GM12891 (cell line): ENCODE results near the gene SYCE1. TPM values are rescaled to one million over a fixed set of nuclear protein-coding genes. Genes with fewer than 3 reads are reported as not detected.
"Not testable (repeated sequence)": the region's sequence is repeated elsewhere in the genome, so short reads cannot be mapped to it uniquely, and the experiment has no call there.

Experiments used
- DNase-seq: peaks from one replicate; pipeline ENCODE4 v3.0.0; 2011; ENCODE audit warnings: low spot score; ENCODE audit not compliant: insufficient read length
- FAIRE-seq: peaks from 2 replicates; lab custom pipeline; 2011; peaks lifted over from hg19 to GRCh38; lab: Jason Lieb, UNC
- PAX5 ChIP-seq: IDR thresholded peaks from 2 replicates; pipeline ENCODE4 v1.6.1; 2011; ENCODE audit warnings: low read length, moderate library complexity, mild to moderate bottlenecking; ENCODE audit not compliant: insufficient read depth, severe bottlenecking
- POLR2A ChIP-seq: IDR thresholded peaks from 2 replicates; pipeline ENCODE4 v1.6.1; 2011; ENCODE audit warnings: low read depth, low read length, control low read depth
- POLR2AphosphoS5 ChIP-seq: IDR thresholded peaks from 2 replicates; pipeline ENCODE4 v1.6.1; 2011; ENCODE audit warnings: low read depth, low read length, control low read depth
- POU2F2 ChIP-seq: IDR thresholded peaks from 2 replicates; pipeline ENCODE4 v1.6.1; 2011; ENCODE audit warnings: low read depth, mild to moderate bottlenecking, control low read depth, low read length, moderate library complexity
- SPI1 ChIP-seq: IDR thresholded peaks from 2 replicates; pipeline ENCODE4 v1.6.1; 2011; ENCODE audit warnings: low read depth, low read length, control low read depth
- TAF1 ChIP-seq: IDR thresholded peaks from 2 replicates; pipeline ENCODE4 v1.6.1; 2011; ENCODE audit warnings: low read depth, low read length, control low read depth
- polyA plus RNA-seq: library from polyadenylated mRNA; unstranded; fragments of >200 nt; gene quantifications from one replicate; pipeline ENCODE4 v1.2.1, GENCODE V29; 2012; ENCODE audit warnings: low read depth, missing spikeins, inconsistent platforms; ENCODE audit not compliant: missing spikeins

Gene SYCE1, protein sequence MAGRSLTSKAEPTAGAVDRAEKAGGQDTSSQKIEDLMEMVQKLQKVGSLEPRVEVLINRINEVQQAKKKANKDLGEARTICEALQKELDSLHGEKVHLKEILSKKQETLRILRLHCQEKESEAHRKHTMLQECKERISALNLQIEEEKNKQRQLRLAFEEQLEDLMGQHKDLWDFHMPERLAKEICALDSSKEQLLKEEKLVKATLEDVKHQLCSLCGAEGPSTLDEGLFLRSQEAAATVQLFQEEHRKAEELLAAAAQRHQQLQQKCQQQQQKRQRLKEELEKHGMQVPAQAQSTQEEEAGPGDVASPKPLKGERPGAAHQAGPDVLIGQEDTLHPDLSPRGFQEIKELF
- not detected for polyA plus RNA-seq

GRCh38 chr10:133565441-133566294 is at the start of gene SYCE1:
SYCE1 (minus strand) TSS chr10:133565583; CDS start chr10:133565529, 54 bp downstream.
- DNase-seq: no peak
- TF ChIP-seq POLR2AphosphoS5 (no peak), POLR2A (no peak), TAF1 (no peak), SPI1 (no peak), POU2F2 (no peak), PAX5 (no peak)
- no peak for FAIRE-seq

DNA sequence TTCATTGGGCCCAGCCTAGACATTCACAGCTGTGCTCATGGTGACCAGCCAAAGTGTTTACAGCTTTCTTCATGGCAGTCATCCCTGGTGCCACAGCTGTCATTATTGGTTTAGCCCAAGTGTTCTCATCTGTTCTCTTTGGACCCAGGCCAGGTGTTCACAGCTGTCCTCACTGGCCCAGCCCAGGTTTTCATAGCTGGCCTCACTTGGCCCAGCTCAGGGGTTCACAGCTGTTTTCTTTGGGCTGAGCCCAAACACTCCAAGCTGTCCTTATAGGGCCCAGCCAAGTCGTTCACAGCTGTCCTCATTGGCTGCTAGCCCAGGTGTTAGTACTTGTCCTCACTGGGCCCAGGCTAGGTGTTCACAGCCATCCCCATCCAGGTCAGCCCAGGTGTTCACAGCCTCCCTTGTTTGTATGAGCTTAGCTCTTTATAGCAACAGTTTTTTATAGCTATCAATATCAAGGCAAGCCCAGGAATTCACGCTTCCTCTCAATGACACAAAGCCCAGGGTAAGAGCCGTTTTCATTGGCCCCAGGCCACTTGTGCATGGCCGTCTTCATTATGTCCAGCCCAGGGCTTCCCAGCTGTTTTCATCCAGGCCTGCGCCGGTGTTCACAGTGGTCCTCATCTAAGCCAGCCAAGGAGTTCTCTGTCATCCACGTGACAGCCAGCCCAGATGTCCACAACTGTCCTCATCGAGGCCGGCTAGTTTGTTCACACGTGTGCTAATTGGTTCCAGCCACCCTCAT is 49.6 kb upstream of the SYCE1 start:
- FAIRE-seq (no peak), DNase-seq (no peak)
- TF ChIP-seq PAX5 (no peak), POLR2AphosphoS5 (no peak)

- FAIRE-seq (no peak), DNase-seq (no peak)
- TF ChIP-seq TAF1 (no peak), POLR2AphosphoS5 (no peak), PAX5 (no peak), SPI1 (no peak), POLR2A (no peak), POU2F2 (no peak)
Measured at GRCh38 chr10:133613699-133614098, 48.3 kb upstream of the SYCE1 start.

- no peak for DNase-seq
- no peak for TF ChIP-seq SPI1
- no peak for TF ChIP-seq POLR2A
- no peak for TF ChIP-seq TAF1
- no peak for TF ChIP-seq PAX5
- no peak for TF ChIP-seq POLR2AphosphoS5
- TF ChIP-seq POU2F2: no peak
- FAIRE-seq: no peak
Measured at GRCh38 chr10:133611079-133611478, 45.7 kb upstream of the SYCE1 start.

DNA sequence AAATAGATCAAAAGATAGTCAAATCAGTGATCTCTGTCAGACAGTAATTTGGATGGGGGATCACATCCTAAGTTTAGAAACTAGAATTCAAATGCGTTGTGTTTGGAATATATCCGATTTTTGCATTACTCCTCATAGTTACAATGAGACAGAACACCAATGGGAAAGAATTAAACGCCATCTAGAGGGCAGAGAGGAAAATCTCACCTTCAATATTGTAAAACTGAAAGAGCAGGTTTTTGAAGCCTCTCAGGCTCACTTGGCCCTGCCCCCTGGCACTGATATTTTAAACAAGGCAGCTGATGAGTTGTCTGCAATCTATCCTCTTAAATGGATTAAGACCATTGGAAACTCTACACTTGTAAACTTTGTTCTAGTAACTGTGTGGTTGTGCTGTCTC is 43.5 kb upstream of the SYCE1 start:
- DNase-seq: no peak
- FAIRE-seq: no peak

GRCh38 chr10:133603434-133603833 is 38.1 kb upstream of the SYCE1 start:
- FAIRE-seq, DNase-seq: not testable (repeated sequence)

More for the DNA sequence above, 43.5 kb upstream of the SYCE1 start:
- TF ChIP-seq PAX5: no peak
- no peak for TF ChIP-seq SPI1
- TF ChIP-seq POU2F2: no peak
- TF ChIP-seq TAF1: no peak
- TF ChIP-seq POLR2AphosphoS5: no peak
- no peak for TF ChIP-seq POLR2A

- TF ChIP-seq POU2F2 (no peak), TAF1 (no peak), POLR2A (no peak), SPI1 (no peak), POLR2AphosphoS5 (no peak), PAX5 (no peak)
- DNase-seq (no peak), FAIRE-seq (no peak)
Measured at GRCh38 chr10:133600657-133601056, 35.3 kb upstream of the SYCE1 start.

DNA sequence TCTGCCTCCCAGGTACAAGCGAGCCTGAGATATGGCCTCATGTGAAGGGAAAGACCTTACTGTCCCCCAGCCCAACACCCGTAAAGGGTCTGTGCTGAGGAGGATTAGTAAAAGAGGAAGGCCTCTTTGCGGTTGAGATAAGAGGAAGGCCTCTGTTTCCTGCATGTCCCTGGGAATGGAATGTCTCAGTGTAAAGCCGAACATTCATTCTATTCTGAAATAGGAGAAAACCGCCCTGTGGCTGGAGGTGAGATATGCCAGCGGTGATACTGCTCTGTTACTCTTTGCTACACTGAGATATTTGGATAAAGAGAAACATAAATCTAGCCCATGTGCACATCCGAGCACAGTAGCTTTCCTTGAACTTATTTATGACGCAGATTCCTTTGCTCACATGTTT is 34.5 kb upstream of the SYCE1 start:
- FAIRE-seq, DNase-seq: not testable (repeated sequence)

- FAIRE-seq (no peak), DNase-seq (no peak)
- TF ChIP-seq POLR2A (no peak), POU2F2 (no peak), POLR2AphosphoS5 (no peak), SPI1 (no peak)
Measured at GRCh38 chr10:133592716-133593115, 27.3 kb upstream of the SYCE1 start.

DNA sequence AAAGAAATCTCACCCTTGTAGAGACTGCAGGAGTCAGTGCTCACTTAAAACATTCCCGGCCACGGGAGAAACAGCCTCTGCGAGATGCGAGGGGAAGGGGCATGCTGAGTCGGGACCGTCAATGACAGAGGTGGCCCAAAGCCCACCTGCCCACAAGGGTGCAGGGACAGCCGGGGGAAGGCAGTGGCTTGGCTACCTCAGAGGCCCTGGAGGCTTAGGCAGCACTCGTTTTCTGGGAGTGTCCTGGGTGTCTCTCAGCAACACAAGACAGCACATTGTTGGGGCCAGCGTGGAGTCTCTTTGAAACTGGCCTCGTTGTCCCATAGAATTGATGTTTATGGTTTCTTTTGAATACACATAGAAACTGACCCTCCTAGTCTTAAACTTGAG is 25.6 kb upstream of the SYCE1 start:
- TF ChIP-seq SPI1 (no peak), PAX5 (no peak), POU2F2 (no peak), POLR2A (no peak), POLR2AphosphoS5 (no peak), TAF1 (no peak)
- FAIRE-seq (no peak), DNase-seq (no peak)
